RWPE2 (cell line): ENCODE data around the gene FOXO1.

Experiments
- ATAC-seq: fragments of 200-7000 bp; cut with Tn5 transposase; 3 replicates; pipeline ENCODE4 v1.9.1; 2021; ENCODE audit warnings: low read depth
- DNase-seq: peaks from one replicate; pipeline ENCODE4 v3.0.0-alpha.2; 2020; ENCODE audit warnings: low spot score
- H3K27ac ChIP-seq: fragments of 450-650 bp; 2 replicates; pipeline ENCODE4 v1.5.1; 2017; ENCODE audit warnings: mild to moderate bottlenecking; ENCODE audit not compliant: poor library complexity, severe bottlenecking
- H3K27me3 ChIP-seq: fragments of 250-450 bp; sonication (Bioruptor Pico); 2 replicates; pipeline ENCODE4 v1.5.1; 2021; ENCODE audit warnings: mild to moderate bottlenecking, moderate library complexity; ENCODE audit not compliant: insufficient read depth, poor library complexity, severe bottlenecking
- H3K36me3 ChIP-seq: fragments of 250-450 bp; sonication (Bioruptor Pico); 2 replicates; pipeline ENCODE4 v1.5.1; 2020; ENCODE audit warnings: low read depth, mild to moderate bottlenecking, moderate library complexity
- H3K4me1 ChIP-seq: fragments of 250-450 bp; sonication (Bioruptor Pico); 2 replicates; pipeline ENCODE4 v1.5.1; 2021; ENCODE audit warnings: mild to moderate bottlenecking, moderate library complexity; ENCODE audit not compliant: insufficient read depth, poor library complexity, severe bottlenecking
- H3K4me3 ChIP-seq: fragments of 250-450 bp; sonication (Bioruptor Pico); 2 replicates; pipeline ENCODE4 v1.5.1; 2021; ENCODE audit warnings: mild to moderate bottlenecking, moderate library complexity; ENCODE audit not compliant: severe bottlenecking
- H3K9me3 ChIP-seq: fragments of 250-450 bp; sonication (Bioruptor Pico); 2 replicates; pipeline ENCODE4 v1.5.1; 2021; ENCODE audit warnings: mild to moderate bottlenecking, moderate library complexity; ENCODE audit not compliant: severe bottlenecking
- TF ChIP-seq, protein P1 (sequence below): fragments of 450-650 bp; IDR thresholded peaks from one replicate; pipeline ENCODE4 v1.5.1; 2017; ENCODE audit warnings: mild to moderate bottlenecking, moderate library complexity; ENCODE audit not compliant: poor library complexity, severe bottlenecking

FOXO1 gene

DNA sequence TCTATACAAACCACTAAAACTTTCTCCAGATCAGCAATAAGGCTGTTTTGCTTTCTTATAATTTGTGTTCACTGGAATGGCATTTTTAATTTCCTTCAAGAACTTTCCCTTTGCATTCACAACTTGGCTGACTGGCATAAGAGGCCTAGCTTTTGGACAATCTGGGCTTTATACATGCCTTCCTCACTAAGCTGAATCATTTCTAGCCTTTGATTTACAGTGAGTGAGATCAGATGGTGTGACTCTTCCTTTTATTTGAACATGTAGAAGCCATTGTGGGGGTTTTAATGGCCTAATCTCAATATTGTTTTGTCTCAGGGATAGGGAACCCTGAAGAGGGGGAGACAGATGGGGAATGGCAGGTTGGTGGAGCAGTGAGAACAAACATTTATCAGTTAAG lies 82.7 kb downstream of the FOXO1 start:
- ATAC-seq, result no peak
- Histone ChIP-seq H3K36me3 (no peaks in the 10 kb centered on the region), H3K27ac (no peak overlapping the region), H3K4me3 (no peak overlapping the region), H3K27me3 (no peaks in the 10 kb centered on the region), H3K4me1 (peaks cover 11% of the 10 kb centered on the region), H3K9me3 (no peaks in the 10 kb centered on the region)
- TF ChIP-seq, protein P1, sequence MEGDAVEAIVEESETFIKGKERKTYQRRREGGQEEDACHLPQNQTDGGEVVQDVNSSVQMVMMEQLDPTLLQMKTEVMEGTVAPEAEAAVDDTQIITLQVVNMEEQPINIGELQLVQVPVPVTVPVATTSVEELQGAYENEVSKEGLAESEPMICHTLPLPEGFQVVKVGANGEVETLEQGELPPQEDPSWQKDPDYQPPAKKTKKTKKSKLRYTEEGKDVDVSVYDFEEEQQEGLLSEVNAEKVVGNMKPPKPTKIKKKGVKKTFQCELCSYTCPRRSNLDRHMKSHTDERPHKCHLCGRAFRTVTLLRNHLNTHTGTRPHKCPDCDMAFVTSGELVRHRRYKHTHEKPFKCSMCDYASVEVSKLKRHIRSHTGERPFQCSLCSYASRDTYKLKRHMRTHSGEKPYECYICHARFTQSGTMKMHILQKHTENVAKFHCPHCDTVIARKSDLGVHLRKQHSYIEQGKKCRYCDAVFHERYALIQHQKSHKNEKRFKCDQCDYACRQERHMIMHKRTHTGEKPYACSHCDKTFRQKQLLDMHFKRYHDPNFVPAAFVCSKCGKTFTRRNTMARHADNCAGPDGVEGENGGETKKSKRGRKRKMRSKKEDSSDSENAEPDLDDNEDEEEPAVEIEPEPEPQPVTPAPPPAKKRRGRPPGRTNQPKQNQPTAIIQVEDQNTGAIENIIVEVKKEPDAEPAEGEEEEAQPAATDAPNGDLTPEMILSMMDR, result no peak
- no peak for DNase-seq

- H3K4me3 ChIP-seq, result no peak overlapping the region
- no peak overlapping the region for H3K27ac ChIP-seq
- DNase-seq (no peak), ATAC-seq (no peak)
- no peaks in the 10 kb centered on the region for H3K9me3 ChIP-seq
- no peaks in the 10 kb centered on the region for H3K36me3 ChIP-seq
- TF ChIP-seq, protein P1, result no peak
- no peaks in the 10 kb centered on the region for H3K27me3 ChIP-seq
- peaks cover 11% of the 10 kb centered on the region for H3K4me1 ChIP-seq
Observed at GRCh38 chr13:40582531-40582930, 83.9 kb downstream of the FOXO1 start.

DNA sequence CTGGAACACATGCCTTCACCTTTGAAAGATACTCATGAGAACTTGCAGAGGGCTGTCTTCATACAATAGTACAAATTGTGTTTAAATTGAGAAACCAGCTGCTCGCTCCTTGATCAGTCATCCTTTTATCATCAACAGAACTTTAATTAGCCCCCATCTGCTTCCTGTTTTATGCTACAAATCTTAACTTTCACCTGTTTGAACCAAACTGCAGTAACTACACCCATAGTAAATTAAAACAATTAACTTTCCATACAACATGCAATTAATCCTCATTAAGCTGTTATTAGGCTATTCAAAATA lies 85.2 kb downstream of the FOXO1 start:
- Histone ChIP-seq H3K27me3 (no peaks in the 10 kb centered on the region), H3K4me1 (peaks cover 6% of the 10 kb centered on the region), H3K9me3 (no peaks in the 10 kb centered on the region), H3K36me3 (no peaks in the 10 kb centered on the region), H3K27ac (no peak overlapping the region), H3K4me3 (no peak overlapping the region)
- ATAC-seq, result no peak
- DNase-seq, result no peak
- TF ChIP-seq, protein P1, result no peak

- no peaks in the 10 kb centered on the region for H3K27me3 ChIP-seq
- no peaks in the 10 kb centered on the region for H3K36me3 ChIP-seq
- peaks cover 1% of the 10 kb centered on the region for H3K4me1 ChIP-seq
- ATAC-seq, result no peak
- no peak overlapping the region for H3K4me3 ChIP-seq
- no peaks in the 10 kb centered on the region for H3K9me3 ChIP-seq
- DNase-seq, result no peak
- TF ChIP-seq, protein P1, result no peak
- H3K27ac ChIP-seq, result no peak overlapping the region
Observed at GRCh38 chr13:40580566-40581276, 85.7 kb downstream of the FOXO1 start.

DNA sequence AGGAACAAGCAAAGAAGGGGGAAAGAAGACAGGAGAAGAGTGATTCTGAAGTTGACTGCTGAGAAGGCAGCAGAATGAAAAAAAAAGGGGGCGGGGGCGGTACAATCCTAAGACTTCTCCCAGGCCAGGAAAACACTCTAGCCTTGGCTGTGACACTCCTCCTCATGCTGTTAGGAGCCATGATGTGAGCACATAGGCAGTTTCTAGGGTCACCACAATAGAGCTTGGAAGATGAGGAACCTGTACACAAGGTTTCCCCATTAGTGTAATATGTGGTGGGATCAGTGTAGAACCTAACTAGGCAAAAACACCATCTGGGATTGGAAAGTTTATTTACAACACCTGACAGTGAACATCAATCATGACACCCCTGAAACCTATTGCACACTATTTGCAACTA lies 86.9 kb downstream of the FOXO1 start:
- no peaks in the 10 kb centered on the region for H3K4me1 ChIP-seq
- DNase-seq (no peak), ATAC-seq (no peak)
- no peaks in the 10 kb centered on the region for H3K9me3 ChIP-seq
- no peaks in the 10 kb centered on the region for H3K36me3 ChIP-seq
- no peaks in the 10 kb centered on the region for H3K27me3 ChIP-seq
- TF ChIP-seq, protein P1, result no peak
- H3K27ac ChIP-seq, result no peak overlapping the region
- H3K4me3 ChIP-seq, result no peak overlapping the region
